HCT116 (cell line): ENCODE data around the gene TYW5. TPM values are rescaled to one million over a fixed set of nuclear protein-coding genes. Genes with fewer than 3 reads are reported as not detected.

Source experiments
- ATAC-seq: fragments of 200-7000 bp; cut with Tn5 transposase; 2 replicates; pipeline ENCODE4 v1.9.1; 2020; ENCODE audit warnings: mild to moderate bottlenecking, moderate library complexity
- BruUV-seq: library from RNA; stranded (reverse); fragments of 400-500 nt; replicated peaks from 2 replicates; lab custom pipeline; 2021; lab: Mats Ljungman, UMichigan
- CTCF ChIA-PET: fragments of 300-600 bp; sonication (Branson Sonifier 250); formaldehyde crosslinking; loops from one replicate; lab custom pipeline; 2021; ENCODE audit warnings: antibody characterized with exemption; lab: Charles Lee
- POLR2A ChIA-PET: fragments of 300-600, 350-600 bp; sonication (Branson Sonifier 250); formaldehyde crosslinking; loops from one replicate; lab custom pipeline; 2021; ENCODE audit warnings: antibody characterized with exemption; lab: Charles Lee
- RAD21 ChIA-PET, 2 experiments: fragments of 300-600 bp; sonication (Branson Sonifier 250); formaldehyde crosslinking; loops; one replicate each; lab custom pipeline; 2023; ENCODE audit warnings: low total read pairs in 2 of 2; ENCODE audit not compliant: uncharacterized antibody in 2 of 2, unreplicated experiment in 2 of 2, low non-redundant PET in 1 of 2; lab: Charles Lee
- DNase-seq: peaks from one replicate; pipeline ENCODE4 v3.0.0-alpha.2; 2010; ENCODE audit warnings: low read depth, low spot score
- H2AFZ ChIP-seq: fragments of 200-600 bp; shearing (Covaris generic), sonication (generic); 2 replicates; pipeline ENCODE4 v1.6.1; 2017; ENCODE audit warnings: low read depth, mixed run types, mixed read lengths, antibody characterized with exemption, low read length; ENCODE audit not compliant: poor library complexity, severe bottlenecking
- H3K27ac ChIP-seq: 2 replicates; pipeline ENCODE4 v1.5.1; 2012; ENCODE audit warnings: low read depth, low read length
- H3K27me3 ChIP-seq: fragments of 200-600 bp; sonication (generic); 2 replicates; pipeline ENCODE4 v1.6.1; 2016; ENCODE audit warnings: mixed run types, low read length, mixed read lengths; ENCODE audit not compliant: insufficient read depth
- H3K36me3 ChIP-seq, 2 experiments: fragments of 200-500 bp in 1 of 2; fragments of 200-600 bp in 1 of 2; sonication (Bioruptor generic) in 1 of 2; sonication (generic) in 1 of 2; 2 replicates each; pipeline versions ENCODE4 v1.5.1 to v1.6.1; 2014 to 2016; ENCODE audit warnings: low read length in 2 of 2, inconsistent platforms in 1 of 2, mixed read lengths in 1 of 2, mixed run types in 1 of 2; ENCODE audit not compliant: insufficient read depth in 2 of 2, control insufficient read depth in 1 of 2
- H3K4me1 ChIP-seq, 2 experiments: fragments of 200-600 bp in 1 of 2; sonication (generic) in 1 of 2; 2 replicates each; pipeline versions ENCODE4 v1.5.1 to v1.6.1; 2012 to 2017; ENCODE audit warnings: low read length in 2 of 2, inconsistent platforms in 1 of 2, mild to moderate bottlenecking in 1 of 2, mixed read lengths in 1 of 2, mixed run types in 1 of 2, moderate library complexity in 1 of 2; ENCODE audit not compliant: insufficient read depth in 2 of 2, control insufficient read depth in 1 of 2
- H3K4me2 ChIP-seq: fragments of 200-600 bp; sonication (generic); 2 replicates; pipeline ENCODE4 v1.6.1; 2017; ENCODE audit warnings: mixed run types, low read length, mixed read lengths
- H3K4me3 ChIP-seq, 2 experiments: fragments of 200-600 bp in 1 of 2; sonication (generic) in 1 of 2; replicated peaks in 1 of 2; 2 replicates each; pipeline ENCODE4 v1.5.1; 2011 to 2016; ENCODE audit warnings: low read length in 2 of 2, control low read depth in 1 of 2, low read depth in 1 of 2, mild to moderate bottlenecking in 1 of 2, mixed read lengths in 1 of 2, mixed run types in 1 of 2
- H3K79me2 ChIP-seq: fragments of 200-600 bp; sonication (generic); 2 replicates; pipeline ENCODE4 v1.6.1; 2017; ENCODE audit warnings: mild to moderate bottlenecking, mixed run types, low read length, moderate library complexity, mixed read lengths; ENCODE audit not compliant: insufficient read depth
- H3K9ac ChIP-seq: fragments of 200-600 bp; sonication (generic); 2 replicates; pipeline ENCODE4 v1.6.1; 2016; ENCODE audit warnings: low read length, mixed read lengths
- H3K9me2 ChIP-seq: fragments of 200-600 bp; sonication (generic), shearing (Covaris generic); 2 replicates; pipeline ENCODE4 v1.6.1; 2017; ENCODE audit warnings: mixed run types, mild to moderate bottlenecking, moderate library complexity; ENCODE audit not compliant: insufficient read depth
- H3K9me3 ChIP-seq, 2 experiments: fragments of 200-500 bp in 1 of 2; fragments of 200-600 bp in 1 of 2; sonication (Bioruptor generic) in 1 of 2; sonication (generic) in 1 of 2; 2 replicates each; pipeline ENCODE4 v1.6.1; 2014 to 2017; ENCODE audit warnings: low read length in 2 of 2, mixed read lengths in 2 of 2, inconsistent platforms in 1 of 2, low read depth in 1 of 2, mild to moderate bottlenecking in 1 of 2, mixed run types in 1 of 2, moderate library complexity in 1 of 2; ENCODE audit not compliant: control insufficient read depth in 1 of 2, insufficient read depth in 1 of 2
- H4K20me1 ChIP-seq: fragments of 200-600 bp; sonication (generic), shearing (Covaris generic); 2 replicates; pipeline ENCODE4 v1.6.1; 2017; ENCODE audit warnings: mixed run types, mild to moderate bottlenecking, moderate library complexity; ENCODE audit not compliant: insufficient read depth
- CEBPB ChIP-seq: IDR thresholded peaks from 2 replicates; pipeline ENCODE4 v1.6.1; 2012; ENCODE audit warnings: low read depth
- EZH2 ChIP-seq: fragments of 200-600 bp; sonication (generic); IDR thresholded peaks from 2 replicates; pipeline ENCODE4 v1.6.1; 2017; ENCODE audit warnings: antibody characterized with exemption, mixed run types
- EZH2phosphoT487 ChIP-seq: fragments of 200-600 bp; IDR thresholded peaks from 2 replicates; pipeline ENCODE4 v1.6.1; 2018; ENCODE audit warnings: antibody characterized with exemption, borderline replicate concordance
- FOSL1 ChIP-seq: IDR thresholded peaks from 2 replicates; pipeline ENCODE4 v1.6.1; 2012; ENCODE audit warnings: low read depth
- JUND ChIP-seq: IDR thresholded peaks from 2 replicates; pipeline ENCODE4 v1.6.1; 2012
- RAD21 ChIP-seq: IDR thresholded peaks from 2 replicates; pipeline ENCODE4 v1.6.1; 2012; ENCODE audit warnings: low read depth, mild to moderate bottlenecking
- SP1 ChIP-seq: IDR thresholded peaks from 2 replicates; pipeline ENCODE4 v1.6.1; 2012; ENCODE audit warnings: low read depth
- TCF7L2 ChIP-seq: IDR thresholded peaks from 2 replicates; pipeline ENCODE4 v1.7.0; 2011; ENCODE audit warnings: borderline replicate concordance, inconsistent platforms; ENCODE audit not compliant: insufficient read depth, insufficient read length; ENCODE audit errors: extremely low read depth
- YY1 ChIP-seq: IDR thresholded peaks from 2 replicates; pipeline ENCODE4 v1.6.1; 2011; ENCODE audit warnings: low read length, low read depth, moderate library complexity, mild to moderate bottlenecking; ENCODE audit not compliant: insufficient replicate concordance; ENCODE audit errors: extremely low read depth
- ZFX ChIP-seq: fragments of 450-650 bp; IDR thresholded peaks from 2 replicates; pipeline ENCODE4 v1.6.1; 2017
- ZNF274 ChIP-seq: fragments of 200-500 bp; sonication (Bioruptor generic); IDR thresholded peaks from 2 replicates; pipeline ENCODE4 v1.6.1; 2014; ENCODE audit warnings: mild to moderate bottlenecking, low read depth, low read length, inconsistent platforms
- intact Hi-C: fragments of 100-400 bp; cut with micrococcal nuclease; formaldehyde crosslinking; loops from 2 replicates; pipeline ENCODE4 v1.10.0; 2022
- total RNA-seq: library from RNA; stranded (reverse); gene quantifications from one replicate; pipeline ENCODE4 v1.2.1, GENCODE V29; 2021; ENCODE audit not compliant: unreplicated experiment
- TF ChIP-seq, protein P1 (sequence below), 3 experiments: fragments of 200-600 bp in 1 of 3; sonication (generic) in 1 of 3; IDR thresholded peaks in 2 of 3; conservative IDR thresholded peaks in 1 of 3; 2 replicates each; pipeline ENCODE4 v1.5.1; 2012 to 2017; ENCODE audit warnings: low read depth in 2 of 3, low read length in 2 of 3, antibody characterized with exemption in 1 of 3, borderline replicate concordance in 1 of 3, control low read depth in 1 of 3, mild to moderate bottlenecking in 1 of 3, mixed read lengths in 1 of 3, mixed run types in 1 of 3, moderate library complexity in 1 of 3; ENCODE audit not compliant: insufficient read depth in 1 of 3
- TF ChIP-seq, protein P2 (sequence below): IDR thresholded peaks from 2 replicates; pipeline ENCODE4 v1.6.1; 2012; ENCODE audit warnings: low read depth
- TF ChIP-seq, protein P3 (sequence below): IDR thresholded peaks from 2 replicates; pipeline ENCODE4 v1.6.1; 2012

Gene TYW5
- total RNA-seq, 1 experiment from 2014 or later: 7.7 TPM

DNA sequence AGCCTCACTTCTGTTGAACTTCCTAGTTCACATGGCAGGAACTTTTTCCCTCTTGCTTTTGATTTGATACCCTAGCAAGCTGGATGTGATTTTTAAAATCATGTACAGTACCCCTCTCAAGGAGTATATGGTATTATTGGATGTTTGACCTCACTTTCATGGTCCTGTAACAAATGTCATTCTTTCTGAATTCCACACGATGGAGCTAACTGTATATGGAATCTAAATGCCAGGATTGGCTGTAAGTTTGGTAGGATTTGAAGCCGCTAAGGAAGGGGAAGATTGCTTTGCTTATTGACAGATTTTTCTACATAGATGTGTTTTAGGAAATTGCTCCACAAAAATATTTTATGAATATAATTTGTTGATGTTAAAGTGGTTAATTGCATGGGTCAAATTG, 18.4 kb upstream of the TYW5 start:
- ChIA-PET RAD21 (interaction anchor here (0.8 to 1.3 kb wide), 2 partner anchors 497 to 510 kb away, joined by 3 to 4 read pairs; no protein-coding TSS in a partner anchor), POLR2A (interaction anchor here (1.2 kb wide), 2 partner anchors 508 to 510 kb away, joined by 3 to 4 read pairs; no protein-coding TSS in a partner anchor)
- peak; percentile 29 for DNase-seq

More for the DNA sequence above, 18.4 kb upstream of the TYW5 start:
- Histone ChIP-seq H4K20me1 (no peaks in the 10 kb centered on the region), H3K4me1 (peaks cover 10 to 16% of the 10 kb centered on the region in 2 experiments), H3K9me2 (no peaks in the 10 kb centered on the region), H2AFZ (no peak overlapping the region), H3K4me2 (no peak overlapping the region), H3K4me3 (no peak overlapping the region), H3K9me3 (no peaks in the 10 kb centered on the region), H3K27me3 (no peaks in the 10 kb centered on the region), H3K36me3 (no peaks in the 10 kb centered on the region), H3K79me2 (no peaks in the 10 kb centered on the region), H3K27ac (no peak overlapping the region), H3K9ac (no peak overlapping the region)
- TF ChIP-seq ZFX (no peak), FOSL1 (no peak), CEBPB (no peak), ZNF274 (no peak), EZH2phosphoT487 (no peak), RAD21 (peak; percentile 89), YY1 (no peak), JUND (no peak), EZH2 (no peak), SP1 (no peak), TCF7L2 (no peak)
- TF ChIP-seq, protein P1, sequence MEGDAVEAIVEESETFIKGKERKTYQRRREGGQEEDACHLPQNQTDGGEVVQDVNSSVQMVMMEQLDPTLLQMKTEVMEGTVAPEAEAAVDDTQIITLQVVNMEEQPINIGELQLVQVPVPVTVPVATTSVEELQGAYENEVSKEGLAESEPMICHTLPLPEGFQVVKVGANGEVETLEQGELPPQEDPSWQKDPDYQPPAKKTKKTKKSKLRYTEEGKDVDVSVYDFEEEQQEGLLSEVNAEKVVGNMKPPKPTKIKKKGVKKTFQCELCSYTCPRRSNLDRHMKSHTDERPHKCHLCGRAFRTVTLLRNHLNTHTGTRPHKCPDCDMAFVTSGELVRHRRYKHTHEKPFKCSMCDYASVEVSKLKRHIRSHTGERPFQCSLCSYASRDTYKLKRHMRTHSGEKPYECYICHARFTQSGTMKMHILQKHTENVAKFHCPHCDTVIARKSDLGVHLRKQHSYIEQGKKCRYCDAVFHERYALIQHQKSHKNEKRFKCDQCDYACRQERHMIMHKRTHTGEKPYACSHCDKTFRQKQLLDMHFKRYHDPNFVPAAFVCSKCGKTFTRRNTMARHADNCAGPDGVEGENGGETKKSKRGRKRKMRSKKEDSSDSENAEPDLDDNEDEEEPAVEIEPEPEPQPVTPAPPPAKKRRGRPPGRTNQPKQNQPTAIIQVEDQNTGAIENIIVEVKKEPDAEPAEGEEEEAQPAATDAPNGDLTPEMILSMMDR (IDR thresholded peaks at IDR 0.05 in 2 of 3, conservative IDR thresholded peaks at IDR 0.05 in 1 of 3; ENCODE audit: borderline replicate concordance in 1 of 3, insufficient read depth in 1 of 3, low read depth in 2 of 3, low read length in 2 of 3): peak; percentile 43 to 78 (median 62)
- TF ChIP-seq, protein P2, sequence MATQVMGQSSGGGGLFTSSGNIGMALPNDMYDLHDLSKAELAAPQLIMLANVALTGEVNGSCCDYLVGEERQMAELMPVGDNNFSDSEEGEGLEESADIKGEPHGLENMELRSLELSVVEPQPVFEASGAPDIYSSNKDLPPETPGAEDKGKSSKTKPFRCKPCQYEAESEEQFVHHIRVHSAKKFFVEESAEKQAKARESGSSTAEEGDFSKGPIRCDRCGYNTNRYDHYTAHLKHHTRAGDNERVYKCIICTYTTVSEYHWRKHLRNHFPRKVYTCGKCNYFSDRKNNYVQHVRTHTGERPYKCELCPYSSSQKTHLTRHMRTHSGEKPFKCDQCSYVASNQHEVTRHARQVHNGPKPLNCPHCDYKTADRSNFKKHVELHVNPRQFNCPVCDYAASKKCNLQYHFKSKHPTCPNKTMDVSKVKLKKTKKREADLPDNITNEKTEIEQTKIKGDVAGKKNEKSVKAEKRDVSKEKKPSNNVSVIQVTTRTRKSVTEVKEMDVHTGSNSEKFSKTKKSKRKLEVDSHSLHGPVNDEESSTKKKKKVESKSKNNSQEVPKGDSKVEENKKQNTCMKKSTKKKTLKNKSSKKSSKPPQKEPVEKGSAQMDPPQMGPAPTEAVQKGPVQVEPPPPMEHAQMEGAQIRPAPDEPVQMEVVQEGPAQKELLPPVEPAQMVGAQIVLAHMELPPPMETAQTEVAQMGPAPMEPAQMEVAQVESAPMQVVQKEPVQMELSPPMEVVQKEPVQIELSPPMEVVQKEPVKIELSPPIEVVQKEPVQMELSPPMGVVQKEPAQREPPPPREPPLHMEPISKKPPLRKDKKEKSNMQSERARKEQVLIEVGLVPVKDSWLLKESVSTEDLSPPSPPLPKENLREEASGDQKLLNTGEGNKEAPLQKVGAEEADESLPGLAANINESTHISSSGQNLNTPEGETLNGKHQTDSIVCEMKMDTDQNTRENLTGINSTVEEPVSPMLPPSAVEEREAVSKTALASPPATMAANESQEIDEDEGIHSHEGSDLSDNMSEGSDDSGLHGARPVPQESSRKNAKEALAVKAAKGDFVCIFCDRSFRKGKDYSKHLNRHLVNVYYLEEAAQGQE: no peak
- TF ChIP-seq, protein P3, sequence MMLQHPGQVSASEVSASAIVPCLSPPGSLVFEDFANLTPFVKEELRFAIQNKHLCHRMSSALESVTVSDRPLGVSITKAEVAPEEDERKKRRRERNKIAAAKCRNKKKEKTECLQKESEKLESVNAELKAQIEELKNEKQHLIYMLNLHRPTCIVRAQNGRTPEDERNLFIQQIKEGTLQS: no peak
- BruUV-seq: no TSS peak
- peak; percentile 74 for ATAC-seq
- intact Hi-C loops: loop anchor here (2.0 kb wide), 1 partner anchor 729 kb away; no protein-coding TSS in a partner anchor
- CTCF ChIA-PET: interaction anchor here (0.8 to 3.3 kb wide), 9 partner anchors 12 to 762 kb away, joined by 3 to 64 read pairs (median 4); no protein-coding TSS in a partner anchor
